Endothelial cell of umbilical vein (primary cell): ENCODE results near the gene GSN. TPM values are rescaled to one million over a fixed set of nuclear protein-coding genes. Genes with fewer than 3 reads are reported as not detected.

Experiments
- BruUV-seq: library from RNA; stranded (reverse); fragments of 400-500 nt; replicated peaks from 2 replicates; lab custom pipeline; 2021; lab: Mats Ljungman, UMichigan
- CTCF ChIA-PET: fragments of 300-600, 350-600 bp; sonication (Branson Sonifier 250); formaldehyde crosslinking; loops from one replicate; lab custom pipeline; 2021; ENCODE audit warnings: antibody characterized with exemption, inconsistent platforms; lab: Charles Lee
- POLR2A ChIA-PET: fragments of 300-600, 350-600 bp; sonication (Branson Sonifier 250); formaldehyde crosslinking; loops from one replicate; lab custom pipeline; 2021; ENCODE audit warnings: antibody characterized with exemption, inconsistent platforms; lab: Charles Lee
- DNase-seq: peaks from one replicate; pipeline ENCODE4 v3.0.0-alpha.2; 2011; ENCODE audit warnings: low read depth, low spot score
- FAIRE-seq: peaks from 2 replicates; lab custom pipeline; 2011; peaks lifted over from hg19 to GRCh38; lab: Jason Lieb, UNC
- H2AFZ ChIP-seq: 2 replicates; pipeline ENCODE4 v1.6.0; 2012; ENCODE audit warnings: low read depth, low read length, control low read depth, inconsistent platforms
- H3K27ac ChIP-seq: 2 replicates; pipeline ENCODE4 v1.5.1; 2011; ENCODE audit warnings: low read depth, mild to moderate bottlenecking, control low read depth, low read length, moderate library complexity; ENCODE audit not compliant: insufficient read depth
- H3K27me3 ChIP-seq, 2 experiments: 2 replicates each; pipeline versions ENCODE4 v1.6.0 to v1.6.1; 2011; ENCODE audit warnings: low read length in 2 of 2, mixed read lengths in 1 of 2; ENCODE audit not compliant: control insufficient read depth in 2 of 2, insufficient read depth in 2 of 2
- H3K36me3 ChIP-seq, 2 experiments: 2 replicates in 1 of 2; 3 replicates in 1 of 2; pipeline ENCODE4 v1.5.1; 2011; ENCODE audit warnings: low read length in 2 of 2, mild to moderate bottlenecking in 1 of 2, moderate library complexity in 1 of 2; ENCODE audit not compliant: control insufficient read depth in 2 of 2, insufficient read depth in 2 of 2; ENCODE audit errors: extremely low read depth in 1 of 2
- H3K4me1 ChIP-seq: 3 replicates; pipeline ENCODE4 v1.5.1; 2011; ENCODE audit warnings: mild to moderate bottlenecking, low read length; ENCODE audit not compliant: control insufficient read depth, insufficient read depth; ENCODE audit errors: extremely low read depth
- H3K4me2 ChIP-seq: 2 replicates; pipeline ENCODE4 v1.6.1; 2011; ENCODE audit warnings: low read length, control low read depth, mixed read lengths; ENCODE audit not compliant: insufficient read depth
- H3K4me3 ChIP-seq, 3 experiments: fragments of 200-600 bp in 1 of 3; sonication (generic), shearing (Covaris generic) in 1 of 3; replicated peaks in 1 of 3; 2 replicates each; pipeline ENCODE4 v1.5.1; 2011 to 2016; ENCODE audit warnings: control low read depth in 3 of 3, low read length in 3 of 3, mild to moderate bottlenecking in 2 of 3, inconsistent platforms in 1 of 3, low read depth in 1 of 3, moderate library complexity in 1 of 3; ENCODE audit not compliant: insufficient read depth in 1 of 3
- H3K79me2 ChIP-seq: 2 replicates; pipeline ENCODE4 v1.6.0; 2012; ENCODE audit warnings: low read length, inconsistent platforms; ENCODE audit not compliant: control insufficient read depth, insufficient read depth
- H3K9ac ChIP-seq: replicated peaks from 2 replicates; pipeline ENCODE3; 2011; ENCODE audit warnings: low read length, control low read depth; ENCODE audit not compliant: insufficient read depth; ENCODE audit errors: extremely low read depth
- H3K9me1 ChIP-seq: replicated peaks from 3 replicates; pipeline ENCODE4 v1.6.0; 2011; ENCODE audit warnings: mild to moderate bottlenecking, low read length; ENCODE audit not compliant: control insufficient read depth, insufficient read depth; ENCODE audit errors: extremely low read depth
- H3K9me3 ChIP-seq: replicated peaks from 2 replicates; pipeline ENCODE4 v1.5.1; 2012; ENCODE audit warnings: low read length, inconsistent platforms; ENCODE audit not compliant: control insufficient read depth, insufficient read depth
- H4K20me1 ChIP-seq: replicated peaks from 2 replicates; pipeline ENCODE3; 2011; ENCODE audit warnings: mild to moderate bottlenecking, low read length; ENCODE audit not compliant: control insufficient read depth, insufficient read depth; ENCODE audit errors: extremely low read depth
- CTCF ChIP-seq, 2 donors: IDR thresholded peaks; 1 replicate in 1 of 2; 2 replicates in 1 of 2; pipeline ENCODE4 v1.5.1; 2011; ENCODE audit warnings: low read length in 2 of 2, mild to moderate bottlenecking in 2 of 2, moderate library complexity in 2 of 2, control low read depth in 1 of 2, inconsistent platforms in 1 of 2, low read depth in 1 of 2; ENCODE audit not compliant: insufficient read depth in 1 of 2; ENCODE audit errors: extremely low read depth in 1 of 2
- EZH2 ChIP-seq: IDR thresholded peaks from 2 replicates; pipeline ENCODE4 v1.6.1; 2012; ENCODE audit warnings: borderline replicate concordance, low read depth, mild to moderate bottlenecking, moderate library complexity, low read length, inconsistent platforms; ENCODE audit not compliant: severe bottlenecking
- FOS ChIP-seq: IDR thresholded peaks from 2 replicates; pipeline ENCODE4 v1.6.1; 2011; ENCODE audit warnings: mild to moderate bottlenecking, low read length, moderate library complexity, borderline replicate concordance; ENCODE audit not compliant: insufficient read depth
- GATA2 ChIP-seq: IDR thresholded peaks from 2 replicates; pipeline ENCODE4 v1.7.0; 2011; ENCODE audit warnings: low read depth, mild to moderate bottlenecking, moderate library complexity, mixed read lengths, low read length; ENCODE audit not compliant: insufficient read length, insufficient read depth
- JUN ChIP-seq: IDR thresholded peaks from 2 replicates; pipeline ENCODE4 v1.6.1; 2011; ENCODE audit warnings: borderline replicate concordance, low read depth; ENCODE audit not compliant: insufficient read length, insufficient read depth
- MAX ChIP-seq: IDR thresholded peaks from 2 replicates; pipeline ENCODE4 v1.6.1; 2011; ENCODE audit not compliant: insufficient read depth, insufficient read length
- MYC ChIP-seq: IDR thresholded peaks from one replicate; pipeline ENCODE4 v1.6.1; 2011; ENCODE audit warnings: mild to moderate bottlenecking, low read depth, low read length
- POLR2A ChIP-seq: IDR thresholded peaks from 2 replicates; pipeline ENCODE4 v1.6.1; 2012; ENCODE audit warnings: low read depth, mild to moderate bottlenecking, control low read depth, low read length
- POLR2AphosphoS5 ChIP-seq: IDR thresholded peaks from 2 replicates; pipeline ENCODE4 v1.6.1; 2012; ENCODE audit warnings: low read depth, mild to moderate bottlenecking, control low read depth, low read length, moderate library complexity; ENCODE audit not compliant: insufficient read depth
- dilution Hi-C: fragments of 300-500 bp; cut with MboI; formaldehyde crosslinking; loops from one replicate; pipeline ENCODE4 v1.15.0; 2019; ENCODE audit warnings: low sequenced_read_pairs; ENCODE audit not compliant: extremely low pct_ligation_motif_present
- intact Hi-C: fragments of 100-400 bp; cut with micrococcal nuclease; formaldehyde crosslinking; loops from one replicate; pipeline ENCODE4 v1.10.0; 2022
- polyA plus RNA-seq, 4 experiments: library from polyadenylated mRNA; depleted of rRNA in 3 of 4; stranded (reverse) in 3 of 4; unstranded in 1 of 4; fragments of >200 nt; gene quantifications; 2 replicates each; pipeline versions ENCODE4 v1.2.1 to v1.2.3, GENCODE V29; 2011 to 2012; ENCODE audit warnings: missing spikeins in 1 of 4
- total RNA-seq: library from RNA; stranded (reverse); gene quantifications from 2 replicates; pipeline ENCODE4 v1.2.3, GENCODE V29; 2021

The GSN gene
- total and polyA plus RNA-seq, 2 donors (not counting 3 experiments of a cell fraction or from before 2014, with no cell fraction given), result 130 to 232 TPM

GRCh38 chr9:121340676-121341392 is 72.9 kb downstream of the GSN start:
- no peaks in the 10 kb centered on the region for H3K4me1 ChIP-seq
- FAIRE-seq (no peak), DNase-seq (no peak)
- H3K4me3 ChIP-seq, result no peak overlapping the region
- ChIA-PET POLR2A (no interaction called here), CTCF (interaction anchor here (1.0 to 3.3 kb wide), 5 partner anchors 21 to 59 kb away, joined by 3 to 20 read pairs (median 6); no protein-coding TSS in a partner anchor)
- no TSS peak for BruUV-seq
- intact Hi-C loops (no loop called here), dilution Hi-C loops (no loop called here)
- H4K20me1 ChIP-seq, result no peaks in the 10 kb centered on the region
- H3K79me2 ChIP-seq, result no peaks in the 10 kb centered on the region
- H3K9ac ChIP-seq, result no peak overlapping the region
- H3K9me3 ChIP-seq, result no peaks in the 10 kb centered on the region
- no peak overlapping the region for H2AFZ ChIP-seq
- H3K4me2 ChIP-seq, result no peak overlapping the region
- peaks cover 8 to 18% of the 10 kb centered on the region in 2 experiments for H3K36me3 ChIP-seq
- no peaks in the 10 kb centered on the region for H3K9me1 ChIP-seq
- H3K27me3 ChIP-seq, result no peaks in the 10 kb centered on the region
- TF ChIP-seq CTCF (IDR thresholded peaks at IDR 0.05; ENCODE audit: extremely low read depth in 1 of 2, insufficient read depth in 1 of 2, low read depth in 1 of 2, low read length in 2 of 2) (no peak), POLR2AphosphoS5 (no peak), MAX (no peak), EZH2 (no peak), FOS (no peak), JUN (no peak), GATA2 (no peak), POLR2A (no peak), MYC (no peak)
- H3K27ac ChIP-seq, result no peak overlapping the region
